GM19035 (cell line): Measurements from ENCODE around the gene RPSA.
"Not testable (repeated sequence)": the region's sequence is repeated elsewhere in the genome, so short reads cannot be mapped to it uniquely, and the experiment has no call there.

Experiments used
- ATAC-seq: cut with Tn5 transposase; IDR thresholded peaks from one replicate; pipeline ENCODE4 v1.9.1; 2021; ENCODE audit not compliant: unreplicated experiment

Gene RPSA

GRCh38 chr3:39388153-39388552 lies 18.4 kb upstream of the RPSA start:
- ATAC-seq, result no peak

- ATAC-seq, result peak; percentile 66
Observed at GRCh38 chr3:39388741-39389248, 17.7 kb upstream of the RPSA start.

GRCh38 chr3:39390181-39390580 lies 16.3 kb upstream of the RPSA start:
- no peak for ATAC-seq

GRCh38 chr3:39396690-39397089 lies 9.8 kb upstream of the RPSA start:
- no peak for ATAC-seq

GRCh38 chr3:39398700-39399099 lies 7.8 kb upstream of the RPSA start:
- no peak for ATAC-seq

- ATAC-seq, result no peak
Observed at GRCh38 chr3:39401983-39402382, 4.5 kb upstream of the RPSA start.

- no peak for ATAC-seq
Observed at GRCh38 chr3:39404943-39405686, 1.4 kb upstream of the RPSA start.

- ATAC-seq, result no peak
Observed at GRCh38 chr3:39405687-39406367, 693 bp upstream of the RPSA start.

GRCh38 chr3:39407259-39407629 lies 724 bp downstream of the RPSA start:
- no peak for ATAC-seq

- ATAC-seq, result no peak
Observed at GRCh38 chr3:39407773-39408492, 1.4 kb downstream of the RPSA start.

GRCh38 chr3:39408493-39409372 lies 2.2 kb downstream of the RPSA start:
- ATAC-seq, result no peak

- ATAC-seq, result no peak
Observed at GRCh38 chr3:39409514-39410136, 3.1 kb downstream of the RPSA start.

GRCh38 chr3:39410893-39411292 lies 4.4 kb downstream of the RPSA start:
- ATAC-seq, result no peak

- no peak for ATAC-seq
Observed at GRCh38 chr3:39412668-39413260, 6.2 kb downstream of the RPSA start.

GRCh38 chr3:39413691-39414420 lies 7.3 kb downstream of the RPSA start:
- no peak for ATAC-seq

- ATAC-seq, result no peak
Observed at GRCh38 chr3:39414421-39414907, 7.9 kb downstream of the RPSA start.

- not testable (repeated sequence) for ATAC-seq
Observed at GRCh38 chr3:39415302-39415701, 8.8 kb downstream of the RPSA start.

- ATAC-seq, result no peak
Observed at GRCh38 chr3:39415983-39416382, 9.5 kb downstream of the RPSA start.

GRCh38 chr3:39416998-39417397 lies 10.5 kb downstream of the RPSA start:
- ATAC-seq, result not testable (repeated sequence)
